GM18520 (cell line): ENCODE measurements around the gene ASXL2.
"Not testable (repeated sequence)": the region's sequence is repeated elsewhere in the genome, so short reads cannot be mapped to it uniquely, and the experiment has no call there.

Experiments used
- ATAC-seq: cut with Tn5 transposase; IDR thresholded peaks from one replicate; pipeline ENCODE4 v1.9.1; 2021; ENCODE audit not compliant: unreplicated experiment

ASXL2 gene

GRCh38 chr2:25838152-25838756, 40.0 kb downstream of the ASXL2 start:
- no peak for ATAC-seq

GRCh38 chr2:25835906-25836305, 42.4 kb downstream of the ASXL2 start:
- ATAC-seq: no peak

GRCh38 chr2:25833566-25833965, 44.7 kb downstream of the ASXL2 start:
- ATAC-seq: no peak

- no peak for ATAC-seq
These were observed 45.4 kb downstream of the ASXL2 start for GRCh38 chr2:25832897-25833296.

- no peak for ATAC-seq
These were observed 46.4 kb downstream of the ASXL2 start for GRCh38 chr2:25831746-25832449.

GRCh38 chr2:25829828-25830227, 48.5 kb downstream of the ASXL2 start:
- ATAC-seq: no peak

GRCh38 chr2:25829377-25829704, 48.9 kb downstream of the ASXL2 start:
- ATAC-seq: no peak

- ATAC-seq: not testable (repeated sequence)
These were observed 49.5 kb downstream of the ASXL2 start for GRCh38 chr2:25828532-25829376.

- no peak for ATAC-seq
These were observed 53.0 kb downstream of the ASXL2 start for GRCh38 chr2:25825238-25825637.

GRCh38 chr2:25824718-25825117, 53.6 kb downstream of the ASXL2 start:
- no peak for ATAC-seq

- ATAC-seq: no peak
These were observed 54.1 kb downstream of the ASXL2 start for GRCh38 chr2:25824216-25824615.

- no peak for ATAC-seq
These were observed 55.8 kb downstream of the ASXL2 start for GRCh38 chr2:25822190-25823117.

- ATAC-seq: no peak
These were observed 56.8 kb downstream of the ASXL2 start for GRCh38 chr2:25821225-25822056.

GRCh38 chr2:25819597-25820039, 58.7 kb downstream of the ASXL2 start:
- no peak for ATAC-seq

- peak; percentile 71 for ATAC-seq
These were observed 60.7 kb downstream of the ASXL2 start for GRCh38 chr2:25817630-25818029.

GRCh38 chr2:25817006-25817405, 61.3 kb downstream of the ASXL2 start:
- ATAC-seq: no peak

GRCh38 chr2:25816249-25816648, 62.0 kb downstream of the ASXL2 start:
- no peak for ATAC-seq

- no peak for ATAC-seq
These were observed 63.6 kb downstream of the ASXL2 start for GRCh38 chr2:25814681-25815080.

GRCh38 chr2:25810428-25810827, 67.9 kb downstream of the ASXL2 start:
- ATAC-seq: no peak

GRCh38 chr2:25809646-25810045, 68.6 kb downstream of the ASXL2 start:
- ATAC-seq: no peak
